H1 (cell line): ENCODE results near the gene AHRR. TPM values are rescaled to one million over a fixed set of nuclear protein-coding genes. Genes with fewer than 3 reads are reported as not detected.

Experiments used
- CTCF ChIP-seq, 3 experiments: IDR thresholded peaks; 1 replicate in 2 of 3; 2 replicates in 1 of 3; pipeline versions ENCODE4 v1.5.1 to v1.6.1; 2011; ENCODE audit warnings: low read length in 3 of 3, mild to moderate bottlenecking in 3 of 3, inconsistent platforms in 2 of 3, low read depth in 1 of 3, moderate library complexity in 1 of 3; ENCODE audit not compliant: insufficient read depth in 1 of 3; ENCODE audit errors: control extremely low read depth in 1 of 3
- RBBP5 ChIP-seq: IDR thresholded peaks from 2 replicates; pipeline ENCODE4 v1.7.1; 2012; ENCODE audit warnings: low read depth, mild to moderate bottlenecking, inconsistent platforms, low read length, moderate library complexity, borderline replicate concordance
- polyA plus RNA-seq, 7 experiments: library from polyadenylated mRNA; depleted of rRNA in 3 of 7; stranded (reverse) in 5 of 7; unstranded in 2 of 7; fragments of >200 nt in 5 of 7; fragments of 200-250 nt in 2 of 7; gene quantifications; 1 replicate in 5 of 7; 2 replicates in 1 of 7; 4 replicates in 1 of 7; pipeline versions ENCODE4 v1.2.1 to v1.2.3, GENCODE V29; 2011 to 2013; ENCODE audit warnings: missing spikeins in 2 of 7, mixed read lengths in 2 of 7
- total RNA-seq: library from RNA; stranded (reverse); fragmentation: NEBNext Ultra II Directional; extraction: Animal tissue kit (Norgen Biotek cat#: 25700); gene quantifications from 2 replicates; pipeline ENCODE4 v1.2.1, GENCODE V29; 2021

The AHRR gene
- total and polyA plus RNA-seq, 2 of the 8 experiments (the other 6 are each of a cell fraction or from before 2014, with no cell fraction given) = 0.41 to 0.80 TPM

GRCh38 chr5:375921-376798, 54.6 kb downstream of the AHRR start (continued):
- TF ChIP-seq CTCF (IDR thresholded peaks at IDR 0.05; ENCODE audit: control extremely low read depth in 1 of 3, insufficient read depth in 1 of 3, low read depth in 1 of 3, low read length in 3 of 3) (no peak), RBBP5 (no peak)
